ENCODE results near the gene CNIH3.

DNA sequence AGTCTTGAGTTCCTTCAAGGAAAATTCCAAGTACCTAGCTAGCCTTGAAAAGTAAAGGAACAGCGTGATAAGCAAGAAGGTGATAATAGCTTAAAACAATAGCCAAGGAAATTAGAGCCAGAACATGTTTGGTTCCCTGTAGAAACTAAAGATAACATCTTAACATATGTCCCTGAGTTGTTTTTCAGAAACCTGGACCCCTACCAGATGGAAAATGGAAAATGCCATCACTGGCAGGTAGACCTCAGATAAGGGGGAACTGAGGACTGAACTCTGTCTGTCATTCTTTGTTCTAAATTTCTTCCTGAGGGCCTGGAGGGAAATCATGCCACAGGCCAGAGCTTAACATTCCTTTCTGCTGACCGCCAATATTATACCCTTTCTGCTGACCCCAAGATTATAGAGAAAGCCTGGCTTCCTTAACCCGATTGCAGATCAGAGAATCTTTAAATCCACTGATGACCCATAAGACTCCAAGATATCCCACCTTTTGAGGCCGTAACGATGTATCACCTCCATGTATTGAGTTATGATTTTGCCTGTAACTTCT lies 23.4 kb downstream of the CNIH3 start:
- TF ChIP-seq, protein P1, sequence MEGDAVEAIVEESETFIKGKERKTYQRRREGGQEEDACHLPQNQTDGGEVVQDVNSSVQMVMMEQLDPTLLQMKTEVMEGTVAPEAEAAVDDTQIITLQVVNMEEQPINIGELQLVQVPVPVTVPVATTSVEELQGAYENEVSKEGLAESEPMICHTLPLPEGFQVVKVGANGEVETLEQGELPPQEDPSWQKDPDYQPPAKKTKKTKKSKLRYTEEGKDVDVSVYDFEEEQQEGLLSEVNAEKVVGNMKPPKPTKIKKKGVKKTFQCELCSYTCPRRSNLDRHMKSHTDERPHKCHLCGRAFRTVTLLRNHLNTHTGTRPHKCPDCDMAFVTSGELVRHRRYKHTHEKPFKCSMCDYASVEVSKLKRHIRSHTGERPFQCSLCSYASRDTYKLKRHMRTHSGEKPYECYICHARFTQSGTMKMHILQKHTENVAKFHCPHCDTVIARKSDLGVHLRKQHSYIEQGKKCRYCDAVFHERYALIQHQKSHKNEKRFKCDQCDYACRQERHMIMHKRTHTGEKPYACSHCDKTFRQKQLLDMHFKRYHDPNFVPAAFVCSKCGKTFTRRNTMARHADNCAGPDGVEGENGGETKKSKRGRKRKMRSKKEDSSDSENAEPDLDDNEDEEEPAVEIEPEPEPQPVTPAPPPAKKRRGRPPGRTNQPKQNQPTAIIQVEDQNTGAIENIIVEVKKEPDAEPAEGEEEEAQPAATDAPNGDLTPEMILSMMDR (IDR thresholded peaks at IDR 0.05; ENCODE audit: insufficient read depth, low read length, poor library complexity, severe bottlenecking), result no peak
- no peak for TF ChIP-seq EZH2phosphoT487 (conservative IDR thresholded peaks at IDR 0.05; ENCODE audit: low read length)
